Measurements from ENCODE around the gene CEP112. TPM values are rescaled to one million over a fixed set of nuclear protein-coding genes. Genes with fewer than 3 reads are reported as not detected.

Gene CEP112
- total RNA-seq, 6 donors from 2014 or later: 14.3 to 70.2 (median 31.0) TPM

DNA sequence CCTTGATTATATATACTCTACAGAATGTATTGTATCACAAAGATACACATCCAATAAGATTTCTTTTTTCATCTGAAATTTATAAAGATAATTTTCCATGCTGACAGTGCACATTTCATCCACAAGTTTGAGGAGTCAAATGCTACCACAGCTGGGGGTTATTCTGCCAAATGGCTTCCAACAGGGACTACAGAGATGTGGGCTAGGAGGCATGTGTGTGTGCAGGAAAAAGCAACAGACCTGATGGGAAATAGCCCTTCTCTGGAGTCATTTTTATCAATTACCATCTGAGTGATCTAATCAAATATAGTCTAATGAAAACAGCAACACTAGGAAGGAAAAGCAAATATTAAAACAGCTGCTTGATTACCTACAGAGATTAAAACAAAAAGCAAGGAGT is 290.5 kb downstream of the CEP112 start:
- no peaks in the 10 kb centered on the region for H3K36me3 ChIP-seq
- H3K4me3 ChIP-seq: no peak overlapping the region
- no peaks in the 10 kb centered on the region for H3K9me3 ChIP-seq
- DNase-seq: no peak
- no peaks in the 10 kb centered on the region for H3K27me3 ChIP-seq
- H3K27ac ChIP-seq: no peak overlapping the region
- no peak for ATAC-seq (ENCODE audit: low FRiP score in 2 of 2)
- H3K4me1 ChIP-seq: no peaks in the 10 kb centered on the region
- TF ChIP-seq EP300 (IDR thresholded peaks at IDR 0.05) (no peak), POLR2AphosphoS5 (IDR thresholded peaks at IDR 0.05) (no peak), POLR2A (IDR thresholded peaks at IDR 0.05) (no peak), CTCF (IDR thresholded peaks at IDR 0.05) (no peak)

DNA sequence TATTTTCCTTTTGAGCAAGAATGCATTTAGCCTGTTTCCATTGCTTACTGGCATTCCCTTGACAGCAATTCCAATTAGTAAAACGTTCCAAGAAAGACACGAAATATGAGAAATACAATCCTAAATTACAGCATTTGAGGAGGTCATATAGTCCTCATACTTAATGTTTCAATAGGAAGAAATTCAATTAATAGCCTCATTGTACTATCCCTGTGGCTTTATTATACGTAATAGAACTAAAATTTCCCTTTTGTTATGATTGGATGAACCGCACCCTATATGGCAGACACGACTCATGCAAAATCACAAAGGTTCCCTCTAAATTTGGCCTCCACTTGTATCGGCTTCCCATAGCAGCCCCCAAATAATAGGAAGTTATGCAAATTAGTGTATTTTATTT is 291.7 kb downstream of the CEP112 start:
- Histone ChIP-seq H3K4me3 (no peak overlapping the region), H3K36me3 (no peaks in the 10 kb centered on the region), H3K27me3 (no peaks in the 10 kb centered on the region), H3K27ac (no peak overlapping the region), H3K9me3 (no peaks in the 10 kb centered on the region), H3K4me1 (no peaks in the 10 kb centered on the region)
- ATAC-seq (ENCODE audit: low FRiP score in 2 of 2): no peak
- TF ChIP-seq CTCF (IDR thresholded peaks at IDR 0.05) (no peak), POLR2AphosphoS5 (IDR thresholded peaks at IDR 0.05) (no peak), EP300 (IDR thresholded peaks at IDR 0.05) (no peak), POLR2A (IDR thresholded peaks at IDR 0.05) (no peak)
- 93 to 95% methylated on average over 6 of the region's 6 CpGs for WGBS, 2 donors
- no peak for DNase-seq

DNA sequence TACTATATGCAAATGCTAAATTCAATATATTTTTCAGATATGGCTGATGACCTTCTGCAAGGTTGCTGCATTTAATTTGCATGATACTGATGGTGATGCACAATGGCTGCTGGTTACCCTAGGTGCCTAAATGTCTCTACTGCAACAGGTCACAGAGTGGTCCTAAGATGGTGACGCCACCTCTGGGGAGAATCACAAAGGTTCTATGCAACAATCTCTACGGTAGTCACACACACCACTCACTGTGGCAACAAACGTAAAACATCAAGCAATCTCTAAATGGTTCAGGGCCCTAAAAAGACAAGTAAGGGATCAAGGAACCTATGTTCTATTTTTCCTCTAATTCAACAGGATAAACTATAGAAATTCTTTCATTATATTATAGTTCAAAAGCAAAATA is 293.3 kb downstream of the CEP112 start:
- TF ChIP-seq POLR2A (IDR thresholded peaks at IDR 0.05) (no peak), EP300 (IDR thresholded peaks at IDR 0.05) (no peak), POLR2AphosphoS5 (IDR thresholded peaks at IDR 0.05) (no peak), CTCF (IDR thresholded peaks at IDR 0.05) (no peak)
- Histone ChIP-seq H3K4me3 (no peak overlapping the region), H3K9me3 (no peaks in the 10 kb centered on the region), H3K27me3 (no peaks in the 10 kb centered on the region), H3K27ac (no peak overlapping the region), H3K36me3 (no peaks in the 10 kb centered on the region), H3K4me1 (no peaks in the 10 kb centered on the region)
- 87 to 97% methylated on average over 3 of the region's 3 CpGs for WGBS, 2 donors
- ATAC-seq (ENCODE audit: low FRiP score in 2 of 2) (no peak), DNase-seq (no peak)

- Histone ChIP-seq H3K9me3 (no peaks in the 10 kb centered on the region), H3K36me3 (no peaks in the 10 kb centered on the region), H3K27me3 (no peaks in the 10 kb centered on the region), H3K4me1 (no peaks in the 10 kb centered on the region), H3K27ac (no peak overlapping the region), H3K4me3 (no peak overlapping the region)
- ATAC-seq (ENCODE audit: low FRiP score in 2 of 2): no peak
- TF ChIP-seq CTCF (IDR thresholded peaks at IDR 0.05) (no peak), POLR2A (IDR thresholded peaks at IDR 0.05) (no peak), EP300 (IDR thresholded peaks at IDR 0.05) (no peak), POLR2AphosphoS5 (IDR thresholded peaks at IDR 0.05) (no peak)
- DNase-seq: no peak
These were observed 295.0 kb downstream of the CEP112 start for GRCh38 chr17:65896889-65897288.

DNA sequence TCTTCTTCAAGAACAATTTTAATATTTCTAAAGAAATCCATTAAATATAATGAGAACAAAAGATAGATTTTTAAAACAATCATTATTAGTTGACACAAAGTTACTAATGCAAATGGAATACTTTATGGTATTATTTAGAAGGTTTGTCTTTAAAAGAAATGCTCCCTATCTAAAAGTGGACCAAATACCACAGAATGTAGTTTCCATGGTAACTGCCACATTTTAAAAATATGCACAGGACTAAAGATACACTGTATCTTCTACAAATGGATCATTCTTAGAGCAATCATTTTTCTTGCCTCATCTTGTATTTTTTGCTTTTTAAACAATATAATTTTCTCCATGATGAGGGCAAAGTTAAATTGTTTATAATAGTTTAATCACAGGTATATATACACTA is 296.0 kb downstream of the CEP112 start:
- DNase-seq: no peak
- no peak overlapping the region for H3K27ac ChIP-seq
- H3K27me3 ChIP-seq: no peaks in the 10 kb centered on the region
- H3K36me3 ChIP-seq: no peaks in the 10 kb centered on the region
- TF ChIP-seq POLR2A (IDR thresholded peaks at IDR 0.05) (no peak), CTCF (IDR thresholded peaks at IDR 0.05) (no peak), POLR2AphosphoS5 (IDR thresholded peaks at IDR 0.05) (no peak)
- no peak for ATAC-seq (ENCODE audit: low FRiP score in 2 of 2)
- H3K4me1 ChIP-seq: no peaks in the 10 kb centered on the region
- H3K4me3 ChIP-seq: no peak overlapping the region
- no peaks in the 10 kb centered on the region for H3K9me3 ChIP-seq
